Measurements from ENCODE around the gene HACD3.

The HACD3 gene

GRCh38 chr15:65599677-65600076, 69.4 kb downstream of the HACD3 start:
- TF ChIP-seq EP300 (IDR thresholded peaks at IDR 0.05; ENCODE audit: borderline replicate concordance) (no peak), TEAD4 (IDR thresholded peaks at IDR 0.05) (no peak), EGR1 (IDR thresholded peaks at IDR 0.05) (no peak), RAD21 (IDR thresholded peaks at IDR 0.05; ENCODE audit: low read depth) (no peak), TCF12 (IDR thresholded peaks at IDR 0.05; ENCODE audit: low read depth) (no peak), CREB1 (IDR thresholded peaks at IDR 0.05; ENCODE audit: low read depth) (no peak), NFIC (IDR thresholded peaks at IDR 0.05) (no peak), CEBPB (IDR thresholded peaks at IDR 0.05) (no peak), REST (IDR thresholded peaks at IDR 0.05; ENCODE audit: low read depth) (no peak)
- TF ChIP-seq, protein P1, sequence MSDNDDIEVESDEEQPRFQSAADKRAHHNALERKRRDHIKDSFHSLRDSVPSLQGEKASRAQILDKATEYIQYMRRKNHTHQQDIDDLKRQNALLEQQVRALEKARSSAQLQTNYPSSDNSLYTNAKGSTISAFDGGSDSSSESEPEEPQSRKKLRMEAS (IDR thresholded peaks at IDR 0.05), result no peak

GRCh38 chr15:65603134-65603533, 72.9 kb downstream of the HACD3 start:
- TF ChIP-seq, protein P1 (IDR thresholded peaks at IDR 0.05), result no peak
- TF ChIP-seq USF1 (IDR thresholded peaks at IDR 0.05) (no peak), CEBPB (IDR thresholded peaks at IDR 0.05) (no peak), EP300 (IDR thresholded peaks at IDR 0.05; ENCODE audit: borderline replicate concordance) (no peak), RAD21 (IDR thresholded peaks at IDR 0.05; ENCODE audit: low read depth) (no peak), FOXM1 (IDR thresholded peaks at IDR 0.05; ENCODE audit: borderline replicate concordance, low read depth) (no peak), TAF1 (IDR thresholded peaks at IDR 0.05; ENCODE audit: low read depth) (no peak), NFIC (IDR thresholded peaks at IDR 0.05) (no peak), TEAD4 (IDR thresholded peaks at IDR 0.05) (no peak), REST (IDR thresholded peaks at IDR 0.05; ENCODE audit: low read depth) (no peak), CREB1 (IDR thresholded peaks at IDR 0.05; ENCODE audit: low read depth) (no peak), ZBTB7A (IDR thresholded peaks at IDR 0.05; ENCODE audit: low read depth) (no peak), TCF12 (IDR thresholded peaks at IDR 0.05; ENCODE audit: low read depth) (no peak), EGR1 (IDR thresholded peaks at IDR 0.05) (no peak), YY1 (IDR thresholded peaks at IDR 0.05; ENCODE audit: low read depth) (no peak)

GRCh38 chr15:65603559-65603958, 73.3 kb downstream of the HACD3 start:
- no peak for TF ChIP-seq YY1 (IDR thresholded peaks at IDR 0.05; ENCODE audit: low read depth)
- TF ChIP-seq TCF12 (IDR thresholded peaks at IDR 0.05; ENCODE audit: low read depth), result no peak
- TF ChIP-seq FOXM1 (IDR thresholded peaks at IDR 0.05; ENCODE audit: borderline replicate concordance, low read depth), result no peak
- no peak for TF ChIP-seq EGR1 (IDR thresholded peaks at IDR 0.05)
- TF ChIP-seq ZBTB7A (IDR thresholded peaks at IDR 0.05; ENCODE audit: low read depth), result no peak
- TF ChIP-seq CREB1 (IDR thresholded peaks at IDR 0.05; ENCODE audit: low read depth), result no peak
- TF ChIP-seq EP300 (IDR thresholded peaks at IDR 0.05; ENCODE audit: borderline replicate concordance), result no peak

- TF ChIP-seq CEBPB (IDR thresholded peaks at IDR 0.05) (peak; percentile 6; the same call in 1 of the 2 replicates), CREB1 (IDR thresholded peaks at IDR 0.05; ENCODE audit: low read depth) (0 out of 2 replicates have a peak, but pooled peaks have one; percentile 12), ZBTB7A (IDR thresholded peaks at IDR 0.05; ENCODE audit: low read depth) (peak; percentile 55; the same call in 1 of the 2 replicates), TEAD4 (IDR thresholded peaks at IDR 0.05) (no peak), REST (IDR thresholded peaks at IDR 0.05; ENCODE audit: low read depth) (peak; percentile 26; the same call in 1 of the 2 replicates), NFIC (IDR thresholded peaks at IDR 0.05) (peak; percentile 44), TCF12 (IDR thresholded peaks at IDR 0.05; ENCODE audit: low read depth) (peak; percentile 75; the same call in 1 of the 2 replicates), YY1 (IDR thresholded peaks at IDR 0.05; ENCODE audit: low read depth) (peak; percentile 83), USF1 (IDR thresholded peaks at IDR 0.05) (peak; percentile 51), TAF1 (IDR thresholded peaks at IDR 0.05; ENCODE audit: low read depth) (peak; percentile 93), EGR1 (IDR thresholded peaks at IDR 0.05) (no peak), RAD21 (IDR thresholded peaks at IDR 0.05; ENCODE audit: low read depth) (peak; percentile 44; the same call in 1 of the 2 replicates), EP300 (IDR thresholded peaks at IDR 0.05; ENCODE audit: borderline replicate concordance) (peak; percentile 41; the same call in 1 of the 2 replicates), FOXM1 (IDR thresholded peaks at IDR 0.05; ENCODE audit: borderline replicate concordance, low read depth) (no peak)
- TF ChIP-seq, protein P1 (IDR thresholded peaks at IDR 0.05), result peak; percentile 86
These were observed 80.8 kb downstream of the HACD3 start, which contains the start of gene INTS14 for GRCh38 chr15:65610871-65611718. Gene INTS14 (minus strand): TSS chr15:65611131. CDS start chr15:65607380, 3,751 bp downstream.
